ENCODE measurements around the gene ZNF629. TPM values are rescaled to one million over a fixed set of nuclear protein-coding genes. Genes with fewer than 3 reads are reported as not detected.

ZNF629 gene
- total RNA-seq, 4 donors from 2014 or later = 12.3 to 16.5 (median 14.5) TPM

GRCh38 chr16:30731411-30731810, 55.6 kb downstream of the ZNF629 start:
- H3K9me3 ChIP-seq = no peaks in the 10 kb centered on the region
- peaks cover 0 to 96% of the 10 kb centered on the region in 2 donors for H3K36me3 ChIP-seq
- H3K27me3 ChIP-seq = no peaks in the 10 kb centered on the region
- no peak for TF ChIP-seq CTCF (IDR thresholded peaks at IDR 0.05)
- no peak for ATAC-seq
- WGBS, 2 donors (ENCODE audit: low coverage in 1 of 2) = 76 to 98% methylated on average over 3 of the region's 3 CpGs
- no peak overlapping the region for H3K27ac ChIP-seq
- no peak overlapping the region for H3K4me3 ChIP-seq
- H3K4me1 ChIP-seq = no peaks in the 10 kb centered on the region

DNA sequence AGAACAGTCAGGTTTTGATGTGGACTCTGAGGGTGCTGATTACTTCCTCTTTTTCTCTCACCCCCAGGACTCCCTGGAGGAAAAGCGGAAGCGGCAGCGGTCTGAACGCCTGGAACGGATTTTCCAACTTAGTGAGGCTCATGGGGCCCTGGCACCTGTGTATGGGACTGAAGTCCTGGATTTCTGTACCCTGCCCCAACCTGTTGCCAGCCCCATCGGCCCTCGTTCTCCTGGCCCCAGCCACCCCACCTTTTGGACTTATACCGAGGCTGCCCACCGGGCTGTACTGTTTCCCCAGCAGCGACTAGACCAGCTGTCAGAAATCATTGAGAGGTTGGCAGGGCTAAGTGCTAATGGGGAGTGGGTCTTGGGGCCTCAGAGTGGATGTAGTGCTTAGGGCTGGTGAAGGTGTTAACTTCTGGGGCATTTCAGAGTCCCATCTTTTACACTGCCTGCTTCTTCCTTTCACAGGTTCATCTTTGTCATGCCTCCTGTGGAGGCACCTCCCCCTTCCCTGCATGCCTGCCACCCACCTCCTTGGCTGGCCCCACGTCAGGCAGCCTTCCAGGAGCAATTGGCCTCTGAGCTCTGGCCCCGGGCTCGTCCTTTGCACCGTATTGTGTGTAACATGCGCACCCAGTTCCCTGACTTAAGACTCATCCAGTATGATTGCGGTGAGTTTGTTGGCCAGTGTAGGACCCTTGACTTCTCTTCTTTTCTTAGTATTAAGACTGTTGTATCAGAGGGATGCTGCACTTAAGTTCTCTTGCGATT, 57.9 kb downstream of the ZNF629 start:
- peak overlapping the region in 1 of 4 donors; percentile 18 for H3K27ac ChIP-seq
- WGBS, 2 donors (ENCODE audit: low coverage in 1 of 2) = 70 to 80% methylated on average over 12 to 13 of the region's 17 CpGs
- no peak overlapping the region for H3K4me3 ChIP-seq
- TF ChIP-seq EP300 (IDR thresholded peaks at IDR 0.05) (no peak), CTCF (IDR thresholded peaks at IDR 0.05) (no peak), POLR2A (IDR thresholded peaks at IDR 0.05) (no peak), POLR2AphosphoS5 (IDR thresholded peaks at IDR 0.05) (no peak)
- no peaks in the 10 kb centered on the region for H3K4me1 ChIP-seq
- no peak for ATAC-seq
- no peaks in the 10 kb centered on the region for H3K27me3 ChIP-seq
- no peaks in the 10 kb centered on the region for H3K9me3 ChIP-seq
- peaks cover 0 to 95% of the 10 kb centered on the region in 2 donors for H3K36me3 ChIP-seq

Small RNA genes lying within 50 kb of the gene (small RNA-seq; reads per million reads assigned to genes)
- gene RF00017 = 0 reads per million in 4 donors

Other genes with a start within 250 kb of the ZNF629 start
- gene ZNF764, start 228.8 kb downstream of the ZNF629 start, total RNA-seq = 10 to 100 TPM in 2 of 4 donors, 1 to 10 TPM in 2; 6.3 to 13.1 (median 9.3) TPM
- gene ZNF688, start 215.5 kb downstream of the ZNF629 start, total RNA-seq = 10 to 100 TPM; 15.9 to 22.1 (median 20.8) TPM
- 10 to 100 TPM in 3 of 4 donors, 1 to 10 TPM in 1; 6.9 to 17.0 (median 12.2) TPM for gene ZNF785, start 201.5 kb downstream of the ZNF629 start, total RNA-seq
- gene ZNF689, start 176.8 kb downstream of the ZNF629 start, total RNA-seq = 10 to 100 TPM in 2 of 4 donors, 1 to 10 TPM in 2; 9.7 to 13.1 (median 11.4) TPM
- 10 to 100 TPM; 21.7 to 49.2 (median 41.8) TPM for gene PRR14, start 136.2 kb downstream of the ZNF629 start, total RNA-seq
- 10 to 100 TPM; 19.9 to 52.1 (median 32.8) TPM for gene FBRS, start 128.8 kb downstream of the ZNF629 start, total RNA-seq
- 10 to 100 TPM; 20.6 to 57.4 (median 36.0) TPM for gene SRCAP, start 88.0 kb downstream of the ZNF629 start, total RNA-seq
- gene PHKG2, start 38.8 kb downstream of the ZNF629 start, total RNA-seq = 10 to 100 TPM; 19.4 to 29.0 (median 23.4) TPM
- 1 to 10 TPM in 2 of 4 donors, not detected in 2; 1.3 to 1.9 TPM for gene CFAP119, start 25.1 kb downstream of the ZNF629 start, total RNA-seq
- gene RNF40, start 24.9 kb downstream of the ZNF629 start, total RNA-seq = 100 to 1,000 TPM in 1 of 4 donors, 10 to 100 TPM in 3; 76.4 to 108 (median 80.6) TPM
- gene BCL7C, start 106.9 kb upstream of the ZNF629 start, total RNA-seq = 10 to 100 TPM; 39.2 to 48.7 (median 42.0) TPM
- 10 to 100 TPM in 1 of 4 donors, 1 to 10 TPM in 3; 5.1 to 14.6 (median 6.2) TPM for gene CTF1, start 109.4 kb upstream of the ZNF629 start, total RNA-seq
- 10 to 100 TPM in 3 of 4 donors, 1 to 10 TPM in 1; 10.0 to 23.5 (median 11.9) TPM for gene FBXL19, start 136.4 kb upstream of the ZNF629 start, total RNA-seq
- 10 to 100 TPM; 23.7 to 51.5 (median 40.0) TPM for gene ORAI3, start 161.9 kb upstream of the ZNF629 start, total RNA-seq
- gene SETD1A, start 170.5 kb upstream of the ZNF629 start, total RNA-seq = 10 to 100 TPM in 2 of 4 donors, 1 to 10 TPM in 2; 5.5 to 12.9 (median 10.1) TPM
- 10 to 100 TPM; 10.1 to 26.2 (median 16.0) TPM for gene HSD3B7, start 198.0 kb upstream of the ZNF629 start, total RNA-seq
- 1 to 10 TPM in 2 of 4 donors, under 1 TPM in 1, not detected in 1; 0.54 to 3.3 (median 1.9) TPM for gene STX1B, start 223.4 kb upstream of the ZNF629 start, total RNA-seq
- gene STX4, start 246.4 kb upstream of the ZNF629 start, total RNA-seq = 10 to 100 TPM; 32.2 to 40.6 (median 37.2) TPM

Measured in gastroesophageal sphincter (tissue), 4 donors.